ENCODE results near the gene PIAS2. TPM values are rescaled to one million over a fixed set of nuclear protein-coding genes. Genes with fewer than 3 reads are reported as not detected.
"Not testable (repeated sequence)": the region's sequence is repeated elsewhere in the genome, so short reads cannot be mapped to it uniquely, and the experiment has no call there.

The PIAS2 gene
- total and polyA plus RNA-seq, 4 experiments from 2014 or later, result 18.6 to 38.3 (median 28.2) TPM

DNA sequence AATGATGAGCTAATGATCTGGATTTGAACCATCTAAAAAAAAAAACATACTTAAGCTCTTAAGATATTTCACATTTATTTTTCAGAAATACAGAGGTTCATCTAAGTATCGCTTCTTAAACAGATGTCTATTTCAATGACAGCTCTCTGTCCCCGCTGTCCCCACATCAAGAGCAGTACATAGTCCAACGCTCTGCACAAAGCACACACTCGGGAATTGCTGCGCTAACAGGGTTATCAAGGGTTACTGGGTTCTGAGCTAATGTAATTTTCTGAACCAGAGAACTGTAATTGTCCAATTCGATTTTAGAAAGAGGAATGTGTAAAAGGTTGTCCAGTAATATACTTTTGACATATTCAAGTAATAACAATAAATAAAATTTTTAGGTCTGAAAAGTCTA lies 101.6 kb downstream of the PIAS2 start:
- no peaks in the 10 kb centered on the region for H3K4me1 ChIP-seq (ENCODE audit: insufficient read depth, low read length)
- peaks cover 7 to 19% of the 10 kb centered on the region in 2 donors for H3K36me3 Mint-ChIP-seq
- H3K36me3 ChIP-seq (ENCODE audit: insufficient read depth, low read length), result no peaks in the 10 kb centered on the region
- H3K9me3 ChIP-seq (ENCODE audit: control insufficient read depth in 1 of 2, low read length in 2 of 2), result no peaks in the 10 kb centered on the region
- H3K4me3 Mint-ChIP-seq, result no peak overlapping the region
- H3K27ac ChIP-seq (ENCODE audit: low read depth, low read length), result no peak overlapping the region
- no peak overlapping the region for H3K27ac Mint-ChIP-seq
- no peaks in the 10 kb centered on the region for H3K27me3 Mint-ChIP-seq
- DNase-seq, result no peak
- CTCF ChIA-PET (ENCODE audit: partially characterized antibody), result no interaction called here
- intact Hi-C loops (cut with micrococcal nuclease), result no loop called here
- H3K27me3 ChIP-seq (ENCODE audit: insufficient read depth, low read length), result no peaks in the 10 kb centered on the region
- no peak overlapping the region for H3K4me3 ChIP-seq (ENCODE audit: low read length in 2 of 2)
- H3K9me3 Mint-ChIP-seq, result no peaks in the 10 kb centered on the region
- POLR2A ChIA-PET (ENCODE audit: partially characterized antibody), result no interaction called here
- H3K4me1 Mint-ChIP-seq, result no peaks in the 10 kb centered on the region

DNA sequence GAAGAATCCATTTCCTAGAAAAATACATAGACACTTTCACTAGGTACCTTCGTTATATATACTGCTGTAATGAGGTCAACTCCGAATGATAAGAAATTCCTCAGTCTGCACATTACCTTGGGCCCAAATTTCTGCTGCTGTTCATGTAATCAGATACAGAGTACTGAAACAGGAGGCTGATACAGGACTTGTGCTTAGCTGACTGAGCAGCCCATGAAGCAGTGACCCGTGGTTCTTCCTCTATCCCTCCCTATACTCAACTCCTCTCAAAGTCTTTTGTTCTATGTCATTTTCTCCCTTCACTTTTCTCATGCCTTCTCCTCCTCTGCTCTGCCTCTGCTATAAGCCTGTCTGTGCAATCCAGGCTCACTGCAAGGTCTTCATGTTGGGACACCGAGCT lies 102.9 kb downstream of the PIAS2 start:
- Histone ChIP-seq H3K36me3 (ENCODE audit: insufficient read depth, low read length) (no peaks in the 10 kb centered on the region), H3K27me3 (ENCODE audit: insufficient read depth, low read length) (no peaks in the 10 kb centered on the region), H3K27ac (ENCODE audit: low read depth, low read length) (no peak overlapping the region), H3K9me3 (ENCODE audit: control insufficient read depth in 1 of 2, low read length in 2 of 2) (no peaks in the 10 kb centered on the region), H3K4me3 (ENCODE audit: low read length in 2 of 2) (no peak overlapping the region), H3K4me1 (ENCODE audit: insufficient read depth, low read length) (no peaks in the 10 kb centered on the region)
- Mint-ChIP-seq H3K4me1 (no peaks in the 10 kb centered on the region), H3K4me3 (no peak overlapping the region), H3K27me3 (no peaks in the 10 kb centered on the region), H3K36me3 (peaks cover 8 to 13% of the 10 kb centered on the region in 2 donors), H3K9me3 (no peaks in the 10 kb centered on the region), H3K27ac (peak overlapping the region in 1 of 7 donors; percentile 57)
- intact Hi-C loops (cut with micrococcal nuclease), result no loop called here
- CTCF ChIA-PET (ENCODE audit: partially characterized antibody), result interaction anchor here (1.0 kb wide), 1 partner anchor 156 kb away, joined by 4 read pairs; no protein-coding TSS in a partner anchor
- POLR2A ChIA-PET (ENCODE audit: partially characterized antibody), result no interaction called here
- DNase-seq, result no peak

DNA sequence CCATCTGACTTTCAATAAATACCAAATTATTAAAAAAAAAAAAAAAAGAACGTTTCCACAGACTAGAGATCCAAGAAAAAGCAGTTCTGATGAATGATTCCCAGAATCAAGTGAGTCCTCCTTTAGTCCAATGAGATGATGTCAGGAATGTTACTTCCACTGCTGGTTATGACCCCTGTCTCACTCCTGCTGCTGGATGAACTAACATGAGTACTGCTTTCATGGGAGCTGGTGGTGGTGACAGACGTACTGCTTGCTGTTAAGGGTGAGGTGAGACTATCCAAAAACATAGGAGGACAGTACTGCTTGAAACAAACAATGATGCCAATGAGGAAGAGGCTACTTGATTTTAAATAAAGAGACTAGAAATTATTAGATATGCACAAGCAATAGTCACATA lies 105.0 kb downstream of the PIAS2 start:
- ChIA-PET POLR2A (ENCODE audit: partially characterized antibody) (no interaction called here), CTCF (ENCODE audit: partially characterized antibody) (interaction anchor here (1.0 kb wide), 1 partner anchor 34 kb away, joined by 3 read pairs; no protein-coding TSS in a partner anchor)
- H3K4me3 ChIP-seq (ENCODE audit: low read length in 2 of 2), result no peak overlapping the region
- peaks cover 0 to 2% (median 0%) of the 10 kb centered on the region in 8 donors for H3K9me3 Mint-ChIP-seq
- H3K4me1 Mint-ChIP-seq, result no peaks in the 10 kb centered on the region
- no peak overlapping the region for H3K27ac ChIP-seq (ENCODE audit: low read depth, low read length)
- no peak overlapping the region for H3K4me3 Mint-ChIP-seq
- H3K4me1 ChIP-seq (ENCODE audit: insufficient read depth, low read length), result no peaks in the 10 kb centered on the region
- H3K36me3 ChIP-seq (ENCODE audit: insufficient read depth, low read length), result no peaks in the 10 kb centered on the region
- H3K27me3 ChIP-seq (ENCODE audit: insufficient read depth, low read length), result no peaks in the 10 kb centered on the region
- H3K36me3 Mint-ChIP-seq, result peaks cover 10% of the 10 kb centered on the region in 2 donors
- no peak for DNase-seq
- no peaks in the 10 kb centered on the region for H3K27me3 Mint-ChIP-seq
- H3K9me3 ChIP-seq (ENCODE audit: control insufficient read depth in 1 of 2, low read length in 2 of 2), result no peaks in the 10 kb centered on the region
- no peak overlapping the region for H3K27ac Mint-ChIP-seq
- intact Hi-C loops (cut with micrococcal nuclease), result no loop called here

DNA sequence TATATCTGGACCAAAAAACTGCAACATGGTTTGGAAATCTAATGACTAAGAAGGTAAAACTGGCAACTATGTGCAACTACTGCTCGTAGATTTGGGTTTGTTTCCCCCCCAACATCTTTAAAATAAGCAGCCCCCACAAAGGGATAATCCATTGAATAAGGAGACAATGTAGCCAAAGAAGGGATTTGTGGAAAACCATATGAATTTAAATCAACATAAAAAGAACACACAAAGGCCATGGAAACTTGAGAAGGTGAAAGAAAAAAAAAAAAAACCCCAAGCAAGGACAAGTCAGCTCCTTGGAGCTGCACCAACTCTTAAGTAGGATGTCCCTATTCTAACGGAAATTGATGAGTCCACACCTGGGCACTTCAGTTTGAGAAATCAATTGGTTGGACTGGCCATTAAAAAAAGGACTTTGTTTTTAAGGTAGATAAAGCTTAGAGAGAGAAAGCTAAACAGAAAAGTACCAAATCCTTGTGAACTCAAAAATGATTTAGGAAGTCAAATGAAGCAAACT lies 106.8 kb downstream of the PIAS2 start:
- Mint-ChIP-seq H3K27ac (no peak overlapping the region), H3K9me3 (peaks cover 0 to 2% (median 0%) of the 10 kb centered on the region in 8 donors), H3K4me3 (no peak overlapping the region), H3K4me1 (no peaks in the 10 kb centered on the region), H3K36me3 (peaks cover 10% of the 10 kb centered on the region in 2 donors), H3K27me3 (no peaks in the 10 kb centered on the region)
- Histone ChIP-seq H3K27ac (ENCODE audit: low read depth, low read length) (no peak overlapping the region), H3K4me1 (ENCODE audit: insufficient read depth, low read length) (no peaks in the 10 kb centered on the region), H3K4me3 (ENCODE audit: low read length in 2 of 2) (no peak overlapping the region), H3K27me3 (ENCODE audit: insufficient read depth, low read length) (no peaks in the 10 kb centered on the region), H3K36me3 (ENCODE audit: insufficient read depth, low read length) (no peaks in the 10 kb centered on the region), H3K9me3 (ENCODE audit: control insufficient read depth in 1 of 2, low read length in 2 of 2) (no peaks in the 10 kb centered on the region)
- DNase-seq, result no peak
- POLR2A ChIA-PET (ENCODE audit: partially characterized antibody), result no interaction called here
- intact Hi-C loops (cut with micrococcal nuclease), result no loop called here
- CTCF ChIA-PET (ENCODE audit: partially characterized antibody), result no interaction called here

DNA sequence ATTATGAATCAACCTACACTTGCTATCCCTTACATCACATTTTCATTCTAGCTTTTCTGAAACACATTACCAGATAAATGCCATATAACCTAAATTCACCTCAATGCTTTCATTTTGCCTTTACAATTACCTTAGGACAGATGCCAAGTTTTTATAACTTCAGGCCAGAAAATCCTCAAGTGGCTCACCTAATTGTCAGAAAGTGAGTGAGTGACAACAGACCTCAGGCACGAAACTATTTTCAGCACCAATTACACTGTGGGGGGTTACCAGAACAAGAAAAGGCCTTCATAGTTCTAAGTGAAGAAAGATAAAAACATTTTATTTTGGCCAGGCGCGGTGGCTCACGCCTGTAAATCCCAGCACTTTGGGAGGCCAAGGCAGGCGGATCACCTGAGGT lies 108.2 kb downstream of the PIAS2 start:
- Mint-ChIP-seq H3K4me1 (no peaks in the 10 kb centered on the region), H3K36me3 (peaks cover 10% of the 10 kb centered on the region in 2 donors), H3K4me3 (no peak overlapping the region), H3K9me3 (peaks cover 0 to 2% (median 0%) of the 10 kb centered on the region in 8 donors), H3K27ac (no peak overlapping the region), H3K27me3 (no peaks in the 10 kb centered on the region)
- Histone ChIP-seq H3K4me3 (ENCODE audit: low read length in 2 of 2) (no peak overlapping the region), H3K36me3 (ENCODE audit: insufficient read depth, low read length) (no peaks in the 10 kb centered on the region), H3K9me3 (ENCODE audit: control insufficient read depth in 1 of 2, low read length in 2 of 2) (no peaks in the 10 kb centered on the region), H3K27me3 (ENCODE audit: insufficient read depth, low read length) (no peaks in the 10 kb centered on the region), H3K4me1 (ENCODE audit: insufficient read depth, low read length) (no peaks in the 10 kb centered on the region), H3K27ac (ENCODE audit: low read depth, low read length) (no peak overlapping the region)
- ChIA-PET CTCF (ENCODE audit: partially characterized antibody) (interaction anchor here (0.7 kb wide), 1 partner anchor 39 kb away, joined by 3 read pairs; no protein-coding TSS in a partner anchor), POLR2A (ENCODE audit: partially characterized antibody) (no interaction called here)
- DNase-seq, result no peak
- intact Hi-C loops (cut with micrococcal nuclease), result no loop called here

DNA sequence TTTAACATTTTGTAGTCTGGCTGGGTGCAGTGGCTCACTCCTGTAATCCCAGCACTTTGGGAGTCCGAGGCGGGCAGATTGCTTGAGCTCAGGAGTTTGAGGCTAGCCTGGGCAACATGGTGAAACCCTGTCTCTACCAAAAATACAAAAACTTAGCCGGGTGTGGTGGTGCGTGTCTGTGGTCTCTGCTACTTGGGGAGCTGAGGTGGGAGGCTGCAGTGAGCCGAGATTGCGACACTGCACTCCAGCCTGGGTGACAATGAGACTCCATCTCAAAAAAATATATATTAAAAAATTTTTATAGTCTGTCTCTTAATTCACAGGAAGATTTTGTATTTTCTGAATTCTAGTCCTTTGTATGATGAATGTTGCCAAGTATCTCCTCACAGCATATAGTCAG lies 121.4 kb downstream of the PIAS2 start:
- H3K9me3 Mint-ChIP-seq; H3K9me3 ChIP-seq (ENCODE audit: control insufficient read depth in 1 of 2, low read length in 2 of 2); H3K4me1 ChIP-seq (ENCODE audit: insufficient read depth, low read length); H3K36me3 Mint-ChIP-seq; DNase-seq; H3K4me1 Mint-ChIP-seq; CTCF ChIA-PET (ENCODE audit: partially characterized antibody); intact Hi-C loops (cut with micrococcal nuclease); H3K4me3 Mint-ChIP-seq; H3K27me3 Mint-ChIP-seq; H3K4me3 ChIP-seq (ENCODE audit: low read length in 2 of 2); H3K36me3 ChIP-seq (ENCODE audit: insufficient read depth, low read length); H3K27me3 ChIP-seq (ENCODE audit: insufficient read depth, low read length); H3K27ac Mint-ChIP-seq; H3K27ac ChIP-seq (ENCODE audit: low read depth, low read length); POLR2A ChIA-PET (ENCODE audit: partially characterized antibody): not testable (repeated sequence)

DNA sequence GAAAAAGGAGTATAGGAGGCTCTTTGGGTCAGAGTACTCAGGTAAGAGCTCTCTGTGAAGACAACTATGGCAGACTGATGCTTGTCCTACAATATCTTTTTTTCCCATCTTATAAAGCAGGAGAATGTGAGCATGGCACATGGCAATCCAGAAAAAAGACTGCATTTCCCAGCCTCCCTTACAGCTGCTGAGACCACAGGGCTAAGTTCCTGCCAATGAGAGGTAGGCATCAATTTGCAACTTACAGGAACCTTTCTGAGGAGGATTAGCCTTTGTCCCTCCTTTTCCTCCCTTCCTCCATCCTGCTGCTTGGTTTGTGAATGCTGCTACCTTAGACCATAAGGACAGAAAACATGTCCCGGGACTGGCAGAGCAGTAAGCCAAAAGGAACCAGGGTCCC lies 122.7 kb downstream of the PIAS2 start:
- Histone ChIP-seq H3K27ac (ENCODE audit: low read depth, low read length) (no peak overlapping the region), H3K4me3 (ENCODE audit: low read length in 2 of 2) (no peak overlapping the region), H3K4me1 (ENCODE audit: insufficient read depth, low read length) (no peaks in the 10 kb centered on the region), H3K36me3 (ENCODE audit: insufficient read depth, low read length) (no peaks in the 10 kb centered on the region), H3K27me3 (ENCODE audit: insufficient read depth, low read length) (no peaks in the 10 kb centered on the region), H3K9me3 (ENCODE audit: control insufficient read depth in 1 of 2, low read length in 2 of 2) (no peaks in the 10 kb centered on the region)
- Mint-ChIP-seq H3K36me3 (no peaks in the 10 kb centered on the region), H3K27me3 (no peaks in the 10 kb centered on the region), H3K4me1 (no peaks in the 10 kb centered on the region), H3K9me3 (peaks cover 0 to 9% (median 3%) of the 10 kb centered on the region in 8 donors), H3K27ac (no peak overlapping the region), H3K4me3 (no peak overlapping the region)
- ChIA-PET CTCF (ENCODE audit: partially characterized antibody) (interaction anchor here (1.0 to 1.4 kb wide), 2 partner anchors 8 to 12 kb away, joined by 4 to 5 read pairs; no protein-coding TSS in a partner anchor), POLR2A (ENCODE audit: partially characterized antibody) (no interaction called here)
- no peak for DNase-seq
- intact Hi-C loops (cut with micrococcal nuclease), result no loop called here

DNA sequence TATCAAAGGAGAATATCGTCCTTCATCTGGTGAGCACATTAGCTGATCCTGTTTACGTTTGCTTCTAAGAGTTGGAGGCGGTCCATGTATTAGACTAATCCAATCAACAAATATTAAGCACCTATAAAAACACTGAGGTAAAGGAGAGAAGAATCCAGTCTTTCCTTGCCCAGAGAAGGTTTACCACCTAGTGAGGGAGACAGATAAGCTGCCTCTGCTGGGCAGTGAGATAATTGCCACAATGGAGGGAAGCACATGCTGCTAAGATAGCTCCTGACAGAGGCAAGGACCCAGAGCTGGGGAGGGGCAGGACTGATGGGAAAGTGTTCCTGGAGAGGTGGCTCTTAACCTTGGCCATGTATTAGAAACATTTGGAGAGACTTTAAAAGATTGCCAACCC lies 123.7 kb downstream of the PIAS2 start:
- Histone ChIP-seq H3K4me1 (ENCODE audit: insufficient read depth, low read length) (no peaks in the 10 kb centered on the region), H3K27ac (ENCODE audit: low read depth, low read length) (no peak overlapping the region), H3K9me3 (ENCODE audit: control insufficient read depth in 1 of 2, low read length in 2 of 2) (no peaks in the 10 kb centered on the region), H3K4me3 (ENCODE audit: low read length in 2 of 2) (no peak overlapping the region), H3K36me3 (ENCODE audit: insufficient read depth, low read length) (no peaks in the 10 kb centered on the region), H3K27me3 (ENCODE audit: insufficient read depth, low read length) (no peaks in the 10 kb centered on the region)
- CTCF ChIA-PET (ENCODE audit: partially characterized antibody), result interaction anchor here (1.4 kb wide), 1 partner anchor 13 kb away, joined by 5 read pairs; no protein-coding TSS in a partner anchor
- intact Hi-C loops (cut with micrococcal nuclease), result no loop called here
- Mint-ChIP-seq H3K9me3 (peaks cover 0 to 9% (median 5%) of the 10 kb centered on the region in 8 donors), H3K27ac (no peak overlapping the region), H3K27me3 (no peaks in the 10 kb centered on the region), H3K36me3 (no peaks in the 10 kb centered on the region), H3K4me1 (no peaks in the 10 kb centered on the region), H3K4me3 (no peak overlapping the region)
- DNase-seq, result no peak
- POLR2A ChIA-PET (ENCODE audit: partially characterized antibody), result no interaction called here

Measured in CD4-positive, alpha-beta memory T cell (primary cell).